H1 (cell line): ENCODE results near the gene GMCL2. TPM values are rescaled to one million over a fixed set of nuclear protein-coding genes. Genes with fewer than 3 reads are reported as not detected.

Source experiments
- CTCF ChIA-PET: fragments of 300-600 bp; sonication (Branson Sonifier 250); formaldehyde crosslinking; loops from one replicate; lab custom pipeline; 2021; ENCODE audit not compliant: partially characterized antibody; lab: Charles Lee
- POLR2A ChIA-PET: fragments of 300-600 bp; sonication (Branson Sonifier 250); formaldehyde crosslinking; loops from one replicate; lab custom pipeline; 2021; ENCODE audit warnings: inconsistent platforms; ENCODE audit not compliant: partially characterized antibody; lab: Charles Lee
- DNase-seq, 2 experiments: peaks; one replicate each; pipeline versions ENCODE4 v3.0.0 to v3.0.0-alpha.2; 2010 to 2022; ENCODE audit warnings: low spot score in 2 of 2, low read depth in 1 of 2, mixed read lengths in 1 of 2
- FAIRE-seq: peaks from 2 replicates; lab custom pipeline; 2011; peaks lifted over from hg19 to GRCh38; lab: Jason Lieb, UNC
- H2AFZ ChIP-seq: 2 replicates; pipeline ENCODE4 v1.8.1; 2012; ENCODE audit warnings: low read length, inconsistent platforms
- H2AK5ac ChIP-seq: 2 replicates; pipeline ENCODE4 v1.6.1; 2013; ENCODE audit warnings: low read depth, low read length
- H2BK120ac ChIP-seq: replicated peaks from 2 replicates; pipeline ENCODE3; 2013; ENCODE audit warnings: low read depth, low read length, inconsistent platforms
- H2BK12ac ChIP-seq: 2 replicates; pipeline ENCODE4 v1.6.1; 2013; ENCODE audit warnings: low read depth, low read length
- H2BK15ac ChIP-seq: 2 replicates; pipeline ENCODE4 v1.6.1; 2013; ENCODE audit warnings: low read length
- H2BK20ac ChIP-seq: 2 replicates; pipeline ENCODE4 v1.6.1; 2013; ENCODE audit warnings: low read length
- H2BK5ac ChIP-seq: 2 replicates; pipeline ENCODE4 v1.6.1; 2013; ENCODE audit warnings: low read depth, low read length
- H3K14ac ChIP-seq: 2 replicates; pipeline ENCODE4 v1.6.1; 2013; ENCODE audit warnings: inconsistent platforms; ENCODE audit not compliant: insufficient read length
- H3K18ac ChIP-seq: 2 replicates; pipeline ENCODE4 v1.6.1; 2013; ENCODE audit warnings: low read length; ENCODE audit errors: extremely low read depth
- H3K23ac ChIP-seq: 2 replicates; pipeline ENCODE4 v1.6.1; 2013; ENCODE audit warnings: inconsistent platforms; ENCODE audit not compliant: insufficient read length
- H3K23me2 ChIP-seq: 2 replicates; pipeline ENCODE4 v1.6.1; 2013; ENCODE audit warnings: low read depth, low read length
- H3K27ac ChIP-seq: 2 replicates; pipeline ENCODE4 v1.6.1; 2011; ENCODE audit warnings: low read depth, low read length, inconsistent platforms
- H3K27me3 ChIP-seq, 4 experiments: replicated peaks in 1 of 4; 1 replicate in 1 of 4; 2 replicates in 3 of 4; pipeline versions ENCODE4 v1.6.1 to v1.8.1; 2011 to 2013; ENCODE audit warnings: low read length in 3 of 4, mild to moderate bottlenecking in 3 of 4, inconsistent platforms in 2 of 4, mixed read lengths in 2 of 4, moderate library complexity in 1 of 4; ENCODE audit not compliant: control insufficient read depth in 3 of 4, insufficient read depth in 3 of 4; ENCODE audit errors: extremely low read depth in 1 of 4
- H3K36me3 ChIP-seq, 4 experiments: 2 replicates each; pipeline versions ENCODE4 v1.6.1 to v1.8.1; 2011 to 2013; ENCODE audit warnings: mild to moderate bottlenecking in 4 of 4, low read length in 3 of 4, moderate library complexity in 2 of 4, control low read depth in 1 of 4, inconsistent platforms in 1 of 4; ENCODE audit not compliant: insufficient read depth in 4 of 4, control insufficient read depth in 2 of 4
- H3K4ac ChIP-seq: replicated peaks from 2 replicates; pipeline ENCODE3; 2013; ENCODE audit warnings: low read length, low read depth, mixed read lengths, inconsistent platforms; ENCODE audit not compliant: insufficient read length
- H3K4me1 ChIP-seq, 4 experiments: replicated peaks in 1 of 4; 1 replicate in 1 of 4; 2 replicates in 3 of 4; pipeline versions ENCODE4 v1.6.1 to v1.8.1; 2011 to 2013; ENCODE audit warnings: low read length in 3 of 4, inconsistent platforms in 2 of 4, mixed read lengths in 1 of 4; ENCODE audit not compliant: insufficient read depth in 4 of 4, control insufficient read depth in 3 of 4
- H3K4me2 ChIP-seq, 2 experiments: 2 replicates each; pipeline versions ENCODE4 v1.6.1 to v1.8.1; 2011 to 2013; ENCODE audit warnings: low read depth in 2 of 2, low read length in 2 of 2, control low read depth in 1 of 2, inconsistent platforms in 1 of 2, mild to moderate bottlenecking in 1 of 2; ENCODE audit not compliant: insufficient read depth in 1 of 2
- H3K4me3 ChIP-seq, 4 experiments: fragments of 200-600, 300-600 bp in 1 of 4; sonication (generic), shearing (Covaris generic), sonication (Bioruptor Twin) in 1 of 4; 2 replicates each; pipeline versions ENCODE4 v1.5.1 to v1.8.1; 2011 to 2016; ENCODE audit warnings: low read length in 4 of 4, low read depth in 3 of 4, control low read depth in 2 of 4, inconsistent platforms in 2 of 4, mild to moderate bottlenecking in 2 of 4, mixed read lengths in 1 of 4, moderate library complexity in 1 of 4; ENCODE audit not compliant: insufficient read depth in 2 of 4; ENCODE audit errors: extremely low read depth in 1 of 4
- H3K56ac ChIP-seq: replicated peaks from 2 replicates; pipeline ENCODE3; 2013; ENCODE audit warnings: low read depth, mild to moderate bottlenecking, mixed read lengths, low read length, inconsistent platforms; ENCODE audit not compliant: insufficient read length
- H3K79me1 ChIP-seq: 2 replicates; pipeline ENCODE4 v1.6.1; 2013; ENCODE audit warnings: low read depth, low read length, control low read depth
- H3K79me2 ChIP-seq, 2 experiments: 2 replicates each; pipeline versions ENCODE4 v1.6.1 to v1.8.1; 2012 to 2013; ENCODE audit warnings: low read length in 2 of 2, mild to moderate bottlenecking in 2 of 2, inconsistent platforms in 1 of 2; ENCODE audit not compliant: insufficient read depth in 2 of 2, control insufficient read depth in 1 of 2
- H3K9ac ChIP-seq, 4 experiments: replicated peaks in 1 of 4; 1 replicate in 1 of 4; 2 replicates in 3 of 4; pipeline versions ENCODE4 v1.6.1 to v1.8.1; 2011 to 2013; ENCODE audit warnings: low read depth in 3 of 4, low read length in 3 of 4, control low read depth in 2 of 4, mild to moderate bottlenecking in 2 of 4, moderate library complexity in 2 of 4, inconsistent platforms in 1 of 4; ENCODE audit errors: extremely low read depth in 1 of 4
- H3K9me3 ChIP-seq, 2 experiments: 2 replicates each; pipeline versions ENCODE4 v1.6.1 to v1.8.1; 2012 to 2013; ENCODE audit warnings: mild to moderate bottlenecking in 2 of 2, moderate library complexity in 2 of 2, control low read depth in 1 of 2, inconsistent platforms in 1 of 2, low read depth in 1 of 2, low read length in 1 of 2, mixed read lengths in 1 of 2; ENCODE audit not compliant: insufficient read depth in 2 of 2
- H4K20me1 ChIP-seq, 2 experiments: replicated peaks in 1 of 2; 2 replicates each; pipeline versions ENCODE3 to v1.8.1; 2011 to 2013; ENCODE audit warnings: inconsistent platforms in 2 of 2, low read length in 2 of 2, mild to moderate bottlenecking in 1 of 2; ENCODE audit not compliant: insufficient read depth in 2 of 2, control insufficient read depth in 1 of 2
- H4K5ac ChIP-seq: 2 replicates; pipeline ENCODE4 v1.6.1; 2013; ENCODE audit warnings: low read length, low read depth, mixed read lengths, inconsistent platforms; ENCODE audit not compliant: insufficient read length
- H4K8ac ChIP-seq: 2 replicates; pipeline ENCODE4 v1.8.0; 2013; ENCODE audit warnings: mild to moderate bottlenecking, moderate library complexity, low read length, inconsistent platforms; ENCODE audit not compliant: insufficient read depth; ENCODE audit errors: extremely low read depth
- H4K91ac ChIP-seq: replicated peaks from 2 replicates; pipeline ENCODE3; 2013; ENCODE audit warnings: low read length, mixed read lengths, inconsistent platforms; ENCODE audit not compliant: insufficient read length
- CREB1 ChIP-seq: IDR thresholded peaks from 2 replicates; pipeline ENCODE4 v1.6.1; 2012; ENCODE audit warnings: inconsistent platforms
- CTBP2 ChIP-seq: IDR thresholded peaks from 2 replicates; pipeline ENCODE4 v1.7.0; 2011; ENCODE audit warnings: borderline replicate concordance, mild to moderate bottlenecking, moderate library complexity, mixed read lengths, low read length; ENCODE audit not compliant: insufficient read depth, insufficient read length
- EGR1 ChIP-seq: IDR thresholded peaks from 2 replicates; pipeline ENCODE4 v1.6.1; 2011; ENCODE audit warnings: low read depth, low read length, borderline replicate concordance
- FOSL1 ChIP-seq: IDR thresholded peaks from 2 replicates; pipeline ENCODE4 v1.6.1; 2011; ENCODE audit warnings: mild to moderate bottlenecking, low read depth, low read length, moderate library complexity; ENCODE audit not compliant: insufficient read depth
- RXRA ChIP-seq: IDR thresholded peaks from 2 replicates; pipeline ENCODE4 v1.6.1; 2011; ENCODE audit warnings: low read depth, mild to moderate bottlenecking, low read length, moderate library complexity; ENCODE audit not compliant: insufficient read depth
- SAP30 ChIP-seq: fragments of 300-600 bp; sonication (generic); IDR thresholded peaks from 2 replicates; pipeline ENCODE4 v1.7.1; 2012; ENCODE audit warnings: low read length, moderate library complexity, mild to moderate bottlenecking, inconsistent platforms; ENCODE audit not compliant: insufficient read depth, insufficient replicate concordance
- SP2 ChIP-seq: IDR thresholded peaks from 2 replicates; pipeline ENCODE4 v1.6.1; 2012; ENCODE audit warnings: mild to moderate bottlenecking, low read length, inconsistent platforms
- SRF ChIP-seq: IDR thresholded peaks from 2 replicates; pipeline ENCODE4 v1.6.1; 2011; ENCODE audit warnings: mild to moderate bottlenecking, low read depth, low read length, moderate library complexity
- WGBS, 2 experiments: shearing (Covaris generic) in 1 of 2; methylation state at CpG; one replicate each; pipeline versions ENCODE4 v1.1.6 to v1.1.7; 2013 to 2015; ENCODE audit warnings: low lambda C conversion rate in 2 of 2, mixed read lengths in 2 of 2, inconsistent platforms in 1 of 2, low coverage in 1 of 2, missing lambda C conversion rate in 1 of 2; ENCODE audit not compliant: insufficient replicate concordance in 2 of 2, insufficient coverage in 1 of 2, insufficient read length in 1 of 2; ENCODE audit errors: extremely low coverage in 1 of 2, missing lambda C conversion rate in 1 of 2; 5-methylcytosine and 5-hydroxymethylcytosine counted together
- polyA plus RNA-seq, 7 experiments: library from polyadenylated mRNA; depleted of rRNA in 3 of 7; stranded (reverse) in 5 of 7; unstranded in 2 of 7; fragments of >200 nt in 5 of 7; fragments of 200-250 nt in 2 of 7; gene quantifications; 1 replicate in 5 of 7; 2 replicates in 1 of 7; 4 replicates in 1 of 7; pipeline versions ENCODE4 v1.2.1 to v1.2.3, GENCODE V29; 2011 to 2013; ENCODE audit warnings: missing spikeins in 2 of 7, mixed read lengths in 2 of 7
- total RNA-seq: library from RNA; stranded (reverse); fragmentation: NEBNext Ultra II Directional; extraction: Animal tissue kit (Norgen Biotek cat#: 25700); gene quantifications from 2 replicates; pipeline ENCODE4 v1.2.1, GENCODE V29; 2021

Gene GMCL2
- total and polyA plus RNA-seq, 2 of the 8 experiments (the other 6 are each of a cell fraction or from before 2014, with no cell fraction given) = 0.13 TPM; not detected in 1

DNA sequence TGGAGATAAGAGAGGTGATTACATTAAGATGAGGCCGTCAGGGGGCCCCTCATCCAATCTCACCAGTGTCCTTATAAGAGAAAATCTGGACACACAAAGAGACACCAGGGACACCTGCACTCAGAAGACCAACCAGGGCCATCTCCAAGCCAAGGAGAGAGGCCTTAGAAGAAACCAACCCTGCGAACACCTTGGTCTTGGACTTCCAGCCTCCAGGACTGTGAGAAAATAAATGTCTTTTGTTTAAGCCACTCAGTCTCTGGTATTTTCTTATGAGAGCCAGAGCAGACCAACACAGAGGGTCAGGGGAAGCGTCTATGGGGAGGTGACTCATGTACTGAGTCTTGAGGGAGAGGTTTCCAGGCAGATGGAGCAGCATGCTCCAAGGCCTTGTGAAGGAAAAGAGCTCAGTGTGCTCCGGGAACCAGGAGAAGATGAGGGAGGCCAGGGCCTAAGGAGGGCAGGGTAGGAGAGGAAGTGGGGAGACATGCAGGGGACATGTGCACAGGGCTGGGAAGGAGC lies 40.0 kb upstream of the GMCL2 start:
- Histone ChIP-seq H3K4me2 (no peak overlapping the region), H3K9ac (no peak overlapping the region), H2BK120ac (no peak overlapping the region)
- TF ChIP-seq FOSL1 (no peak), CREB1 (no peak), CTBP2 (no peak), SRF (no peak), EGR1 (no peak), SP2 (no peak), SAP30 (no peak), RXRA (no peak)
- TF ChIP-seq, all 59 proteins: peak for 0
- H3K4me1 ChIP-seq = peaks cover 0 to 27% (median 19%) of the 10 kb centered on the region in 4 experiments; a peak in 6 of 7 replicates
- peaks cover 3% of the 10 kb centered on the region; the same call in 1 of the 2 replicates for H3K23me2 ChIP-seq
- H4K8ac ChIP-seq = no peak overlapping the region
- H3K79me1 ChIP-seq = peaks cover 11% of the 10 kb centered on the region
- WGBS, 2 experiments = 91% methylated on average over 4 of the region's 4 CpGs; no CpG with 5 or more reads in 1 of the 2 experiments
- FAIRE-seq (no peak), DNase-seq (no peak)
- peaks cover 8 to 39% (median 18%) of the 10 kb centered on the region in 4 experiments; a peak in 7 of 8 replicates for H3K36me3 ChIP-seq
- no peak overlapping the region for H2BK20ac ChIP-seq
- H2BK5ac ChIP-seq = no peak overlapping the region
- H3K27me3 ChIP-seq = no peaks in the 10 kb centered on the region
- H2AK5ac ChIP-seq = no peak overlapping the region
- H3K79me2 ChIP-seq = peaks cover 0 to 13% of the 10 kb centered on the region in 2 experiments; a peak in 2 of 4 replicates
- no peak overlapping the region for H3K27ac ChIP-seq
- no peak overlapping the region for H4K91ac ChIP-seq
- H3K56ac ChIP-seq = no peak overlapping the region
- CTCF ChIA-PET = interaction anchor here (1.1 to 2.2 kb wide), 3 partner anchors 11 to 30 kb away, joined by 3 to 10 read pairs (median 4); no protein-coding TSS in a partner anchor
- H4K20me1 ChIP-seq = peaks cover 0 to 20% of the 10 kb centered on the region in 2 experiments
- H3K14ac ChIP-seq = no peak overlapping the region
- H3K23ac ChIP-seq = no peak overlapping the region
- H2BK12ac ChIP-seq = no peak overlapping the region
- H2AFZ ChIP-seq = no peak overlapping the region
- H3K4me3 ChIP-seq = no peak overlapping the region
- no peak overlapping the region for H2BK15ac ChIP-seq
- POLR2A ChIA-PET = interaction anchor here (0.8 to 21.6 kb wide), 3 partner anchors 8 to 46 kb away, joined by 3 to 507 read pairs (median 18); partner anchors contain the start of gene HNRNPAB
- no peaks in the 10 kb centered on the region for H3K9me3 ChIP-seq
- no peak overlapping the region for H4K5ac ChIP-seq
- no peak overlapping the region for H3K18ac ChIP-seq
- H3K4ac ChIP-seq = no peak overlapping the region
